ENCODE measurements around the gene DHX35. TPM values are rescaled to one million over a fixed set of nuclear protein-coding genes. Genes with fewer than 3 reads are reported as not detected.

DHX35 gene
- total RNA-seq, 1 donor: 8.9 TPM

DNA sequence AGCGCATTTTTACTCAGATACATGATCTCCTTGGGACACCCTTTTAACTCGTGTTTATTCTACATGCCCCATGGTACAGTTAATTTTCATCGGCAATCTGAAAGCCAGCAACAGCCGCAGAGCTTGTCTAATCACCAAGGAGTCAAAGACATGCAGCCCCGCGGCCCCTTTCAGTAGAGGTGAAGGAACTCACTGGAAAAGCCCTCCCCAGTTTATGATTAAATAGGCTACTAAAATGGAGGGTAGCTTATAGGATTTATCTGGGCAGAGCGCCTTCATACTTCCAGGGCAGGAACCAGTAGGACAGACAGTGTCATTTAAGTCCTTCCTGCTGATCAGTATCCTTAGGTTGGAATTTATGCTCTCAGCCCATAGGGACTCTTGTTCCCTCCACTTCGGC is 83.5 kb downstream of the DHX35 start:
- DNase-seq (ENCODE audit: low read depth): no peak
- H3K4me3 ChIP-seq (ENCODE audit: low read depth, low read length): no peak overlapping the region
- TF ChIP-seq, protein P1, sequence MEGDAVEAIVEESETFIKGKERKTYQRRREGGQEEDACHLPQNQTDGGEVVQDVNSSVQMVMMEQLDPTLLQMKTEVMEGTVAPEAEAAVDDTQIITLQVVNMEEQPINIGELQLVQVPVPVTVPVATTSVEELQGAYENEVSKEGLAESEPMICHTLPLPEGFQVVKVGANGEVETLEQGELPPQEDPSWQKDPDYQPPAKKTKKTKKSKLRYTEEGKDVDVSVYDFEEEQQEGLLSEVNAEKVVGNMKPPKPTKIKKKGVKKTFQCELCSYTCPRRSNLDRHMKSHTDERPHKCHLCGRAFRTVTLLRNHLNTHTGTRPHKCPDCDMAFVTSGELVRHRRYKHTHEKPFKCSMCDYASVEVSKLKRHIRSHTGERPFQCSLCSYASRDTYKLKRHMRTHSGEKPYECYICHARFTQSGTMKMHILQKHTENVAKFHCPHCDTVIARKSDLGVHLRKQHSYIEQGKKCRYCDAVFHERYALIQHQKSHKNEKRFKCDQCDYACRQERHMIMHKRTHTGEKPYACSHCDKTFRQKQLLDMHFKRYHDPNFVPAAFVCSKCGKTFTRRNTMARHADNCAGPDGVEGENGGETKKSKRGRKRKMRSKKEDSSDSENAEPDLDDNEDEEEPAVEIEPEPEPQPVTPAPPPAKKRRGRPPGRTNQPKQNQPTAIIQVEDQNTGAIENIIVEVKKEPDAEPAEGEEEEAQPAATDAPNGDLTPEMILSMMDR (IDR thresholded peaks at IDR 0.05; ENCODE audit: insufficient read depth, low read length): no peak

DNA sequence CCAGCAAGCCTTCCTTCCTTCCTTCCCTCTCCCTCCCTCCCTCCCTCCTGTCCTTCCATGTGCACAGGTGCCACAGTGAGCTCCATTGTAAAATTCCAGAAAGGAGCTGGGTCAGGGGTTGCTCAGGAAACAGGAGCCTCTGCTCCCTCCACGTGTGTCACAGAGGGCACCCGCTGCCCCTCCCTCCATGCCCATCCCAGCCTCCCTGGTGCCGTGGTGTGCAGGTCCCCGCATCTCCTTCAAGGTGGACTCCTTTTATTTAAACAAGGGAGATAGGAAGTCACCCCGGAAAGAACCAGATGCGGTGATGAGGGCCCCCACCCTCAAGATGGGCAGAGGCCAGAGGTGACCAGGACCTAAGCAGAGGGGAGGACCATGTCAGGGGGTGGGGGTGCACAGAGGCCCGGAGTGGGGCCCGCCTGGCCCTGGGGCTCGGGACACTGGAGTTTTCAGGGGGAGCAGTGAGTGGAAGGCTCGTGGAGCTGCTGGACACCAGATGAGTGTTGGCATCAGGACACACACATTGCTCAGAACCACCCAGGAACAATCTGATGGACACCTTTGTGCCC is 85.4 kb downstream of the DHX35 start:
- no peak overlapping the region for H3K4me3 ChIP-seq (ENCODE audit: low read depth, low read length)
- TF ChIP-seq, protein P1 (IDR thresholded peaks at IDR 0.05; ENCODE audit: insufficient read depth, low read length): no peak
- no peak for DNase-seq (ENCODE audit: low read depth)

DNA sequence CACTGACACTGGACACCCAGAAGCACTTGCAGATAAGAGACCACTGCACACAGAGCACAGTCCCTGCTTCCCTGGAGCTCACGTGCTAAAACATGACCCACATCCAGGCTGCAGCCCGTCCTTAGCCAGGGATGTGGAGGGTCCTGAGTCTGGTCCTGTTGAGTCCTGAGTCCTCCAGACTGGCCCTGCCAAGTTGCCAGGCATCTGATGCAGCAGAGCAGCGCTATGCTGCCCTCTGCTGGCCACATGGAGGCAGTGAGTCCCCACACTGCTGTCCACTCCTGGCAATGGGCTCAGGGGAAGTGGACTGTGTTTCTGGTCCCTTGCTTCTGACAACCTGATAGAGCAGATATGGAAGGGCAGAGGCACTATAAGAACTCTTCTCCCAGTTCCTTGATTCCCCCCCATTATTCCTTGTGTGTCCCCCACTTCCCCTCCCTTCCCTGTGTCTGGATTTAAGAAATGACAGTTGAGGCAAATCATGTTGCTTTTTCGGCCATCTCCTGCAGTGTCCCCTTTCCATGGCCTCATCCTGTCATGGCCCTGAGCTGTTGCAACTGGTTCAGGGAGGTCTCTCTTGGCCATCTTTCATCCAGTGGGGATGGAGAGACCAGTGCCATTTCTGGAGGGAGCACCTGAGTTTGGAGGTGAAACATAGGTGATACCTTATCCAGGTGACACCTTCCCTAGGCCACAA is 86.0 kb downstream of the DHX35 start:
- H3K4me3 ChIP-seq (ENCODE audit: low read depth, low read length): no peak overlapping the region
- TF ChIP-seq, protein P1 (IDR thresholded peaks at IDR 0.05; ENCODE audit: insufficient read depth, low read length): peak; percentile 99
- peak; percentile 81 for DNase-seq (ENCODE audit: low read depth)

DNA sequence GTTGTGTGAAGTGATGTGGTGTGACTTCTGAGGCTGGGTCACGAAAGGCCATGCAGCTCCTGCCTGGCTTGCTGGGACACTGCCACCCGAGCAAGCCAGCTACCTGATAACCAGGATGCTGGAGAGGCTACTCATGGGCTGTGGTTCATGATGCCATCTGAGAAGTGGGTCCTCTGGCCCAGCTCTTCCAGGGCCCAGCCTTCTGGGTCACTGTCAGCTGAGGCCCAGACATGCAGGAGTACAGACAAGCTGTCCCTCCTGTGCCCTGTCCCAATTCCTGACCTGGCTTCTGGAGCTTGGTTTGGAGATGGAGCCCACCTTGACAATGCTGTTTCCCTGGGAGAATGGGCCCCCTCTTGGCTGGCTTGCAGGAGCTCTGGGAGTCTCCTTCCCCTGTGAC is 87.0 kb downstream of the DHX35 start:
- H3K4me3 ChIP-seq (ENCODE audit: low read depth, low read length): no peak overlapping the region
- TF ChIP-seq, protein P1 (IDR thresholded peaks at IDR 0.05; ENCODE audit: insufficient read depth, low read length): no peak
- no peak for DNase-seq (ENCODE audit: low read depth)

DNA sequence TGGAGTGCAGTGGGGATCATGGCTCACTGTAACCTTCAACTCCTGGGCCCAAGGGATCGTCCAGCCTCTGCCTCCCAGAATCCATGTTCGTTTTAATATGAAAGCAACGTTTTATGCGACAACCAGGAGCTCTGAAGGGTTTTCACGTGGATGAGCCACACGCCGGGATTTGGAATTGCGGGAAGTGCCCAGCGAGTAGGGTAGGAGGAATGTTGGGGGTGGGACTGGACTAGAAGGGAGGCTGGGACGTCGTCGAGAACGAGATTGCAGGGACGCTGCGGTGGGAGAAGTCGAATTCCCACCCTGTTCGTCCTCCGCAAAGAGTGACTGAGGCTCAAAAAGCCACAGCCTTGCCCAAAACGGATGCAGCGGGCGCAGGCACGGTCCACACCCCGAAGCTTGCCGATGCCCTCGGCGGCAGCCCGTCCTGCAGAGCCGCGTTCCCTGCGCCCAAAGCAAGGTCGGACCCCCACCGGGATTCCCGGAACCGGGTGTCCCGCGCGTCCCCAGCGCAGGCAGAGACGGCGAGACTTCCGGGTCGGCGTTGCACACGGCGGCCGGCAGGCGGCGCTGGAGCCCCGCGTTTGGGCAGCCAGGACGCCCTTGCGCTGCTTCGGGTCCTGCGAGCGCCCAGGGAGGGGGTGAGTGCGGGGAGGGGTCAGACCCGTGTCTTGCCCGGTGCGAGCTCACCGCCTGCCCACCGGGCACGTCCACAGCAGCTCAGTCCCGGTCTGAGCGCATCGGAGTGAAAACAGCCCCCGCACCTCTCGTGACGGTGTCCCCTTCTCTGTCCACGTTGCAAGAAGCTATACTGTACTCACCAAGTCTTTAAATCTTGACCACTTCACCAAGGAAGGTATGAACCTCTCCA is 87.8 kb downstream of the DHX35 start:
- TF ChIP-seq, protein P1 (IDR thresholded peaks at IDR 0.05; ENCODE audit: insufficient read depth, low read length): peak; percentile 83
- peak; percentile 65 for DNase-seq (ENCODE audit: low read depth)
- peak overlapping the region; percentile 92 for H3K4me3 ChIP-seq (ENCODE audit: low read depth, low read length)

DNA sequence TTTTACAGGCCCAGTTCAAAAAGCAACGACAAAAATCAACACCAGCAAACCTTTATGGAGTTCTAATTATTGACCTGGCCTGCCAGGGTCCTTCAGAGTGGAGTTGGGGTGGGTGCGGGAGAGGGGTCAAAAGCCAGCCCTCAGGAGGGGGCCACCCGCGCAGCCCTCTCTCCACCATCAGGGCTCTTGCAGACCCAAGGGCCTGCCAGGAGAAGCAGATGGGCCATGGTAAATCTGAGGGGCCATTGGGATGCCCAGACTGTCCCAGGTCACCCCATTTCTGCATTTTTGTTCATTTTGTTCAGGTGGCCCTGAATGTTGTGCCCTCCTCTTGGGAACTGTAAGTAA is 88.4 kb downstream of the DHX35 start:
- no peak for DNase-seq (ENCODE audit: low read depth)
- peak overlapping the region; percentile 92 for H3K4me3 ChIP-seq (ENCODE audit: low read depth, low read length)
- TF ChIP-seq, protein P1 (IDR thresholded peaks at IDR 0.05; ENCODE audit: insufficient read depth, low read length): no peak

All from fibroblast of the aortic adventitia (primary cell).